Loucy (cell line): ENCODE results near the gene KLHL40.

ENCODE experiments used
- H2AFZ ChIP-seq: fragments of 200-600 bp; sonication (generic); 2 replicates; pipeline ENCODE4 v1.6.0; 2016; ENCODE audit warnings: antibody characterized with exemption, mild to moderate bottlenecking, low read length, moderate library complexity
- H3F3A ChIP-seq: fragments of 200-600 bp; 2 replicates; pipeline ENCODE4 v1.6.0; 2016; ENCODE audit warnings: antibody characterized with exemption, low read depth, mild to moderate bottlenecking
- H3K27me3 ChIP-seq: fragments of 200-600 bp; sonication (generic); 2 replicates; pipeline ENCODE4 v1.6.1; 2014; ENCODE audit warnings: low read length, mild to moderate bottlenecking; ENCODE audit not compliant: insufficient read depth, poor library complexity, severe bottlenecking
- H3K36me3 ChIP-seq: fragments of 200-600 bp; sonication (generic); 2 replicates; pipeline ENCODE4 v1.6.1; 2016; ENCODE audit warnings: low read length; ENCODE audit not compliant: insufficient read depth
- H3K4me1 ChIP-seq: fragments of 200-600 bp; sonication (generic); 2 replicates; pipeline ENCODE4 v1.5.1; 2014; ENCODE audit warnings: low read length, mild to moderate bottlenecking; ENCODE audit not compliant: insufficient read depth, poor library complexity, severe bottlenecking
- H3K4me2 ChIP-seq: fragments of 200-600 bp; sonication (generic); 2 replicates; pipeline ENCODE4 v1.6.0; 2014; ENCODE audit warnings: antibody characterized with exemption, low read length, low read depth, mild to moderate bottlenecking; ENCODE audit not compliant: poor library complexity, severe bottlenecking
- H3K4me3 ChIP-seq: fragments of 200-600 bp; sonication (generic); 2 replicates; pipeline ENCODE4 v1.5.1; 2014; ENCODE audit warnings: low read length, mild to moderate bottlenecking, mixed read lengths; ENCODE audit not compliant: poor library complexity, severe bottlenecking
- H3K79me2 ChIP-seq: fragments of 200-600 bp; sonication (generic); 2 replicates; pipeline ENCODE4 v1.6.1; 2014; ENCODE audit warnings: low read length; ENCODE audit not compliant: insufficient read depth
- H3K9ac ChIP-seq: fragments of 200-600 bp; sonication (generic); 2 replicates; pipeline ENCODE4 v1.6.0; 2014; ENCODE audit warnings: mild to moderate bottlenecking, low read depth, low read length, moderate library complexity; ENCODE audit not compliant: poor library complexity, severe bottlenecking
- H3K9me2 ChIP-seq: fragments of 200-600 bp; sonication (generic); replicated peaks from 2 replicates; pipeline ENCODE4 v1.6.1; 2016; ENCODE audit warnings: low read depth, low read length, mixed read lengths
- H3K9me3 ChIP-seq: fragments of 200-600 bp; sonication (generic); 2 replicates; pipeline ENCODE4 v1.6.1; 2014; ENCODE audit warnings: mild to moderate bottlenecking, antibody characterized with exemption, low read length, low read depth; ENCODE audit not compliant: insufficient read depth
- H4K20me1 ChIP-seq: fragments of 200-600 bp; sonication (generic); 2 replicates; pipeline ENCODE4 v1.6.0; 2014; ENCODE audit warnings: antibody characterized with exemption, low read length, mild to moderate bottlenecking; ENCODE audit not compliant: insufficient read depth, poor library complexity, severe bottlenecking
- EZH2phosphoT487 ChIP-seq: fragments of 200-600 bp; IDR thresholded peaks from 2 replicates; pipeline ENCODE4 v1.6.1; 2018; ENCODE audit warnings: antibody characterized with exemption, mild to moderate bottlenecking, moderate library complexity, borderline replicate concordance
- TF ChIP-seq, protein P1 (sequence below): fragments of 200-600 bp; sonication (generic); conservative IDR thresholded peaks from 2 replicates; pipeline ENCODE4 v1.5.1; 2014; ENCODE audit warnings: mild to moderate bottlenecking, antibody characterized with exemption, low read length

The KLHL40 gene

DNA sequence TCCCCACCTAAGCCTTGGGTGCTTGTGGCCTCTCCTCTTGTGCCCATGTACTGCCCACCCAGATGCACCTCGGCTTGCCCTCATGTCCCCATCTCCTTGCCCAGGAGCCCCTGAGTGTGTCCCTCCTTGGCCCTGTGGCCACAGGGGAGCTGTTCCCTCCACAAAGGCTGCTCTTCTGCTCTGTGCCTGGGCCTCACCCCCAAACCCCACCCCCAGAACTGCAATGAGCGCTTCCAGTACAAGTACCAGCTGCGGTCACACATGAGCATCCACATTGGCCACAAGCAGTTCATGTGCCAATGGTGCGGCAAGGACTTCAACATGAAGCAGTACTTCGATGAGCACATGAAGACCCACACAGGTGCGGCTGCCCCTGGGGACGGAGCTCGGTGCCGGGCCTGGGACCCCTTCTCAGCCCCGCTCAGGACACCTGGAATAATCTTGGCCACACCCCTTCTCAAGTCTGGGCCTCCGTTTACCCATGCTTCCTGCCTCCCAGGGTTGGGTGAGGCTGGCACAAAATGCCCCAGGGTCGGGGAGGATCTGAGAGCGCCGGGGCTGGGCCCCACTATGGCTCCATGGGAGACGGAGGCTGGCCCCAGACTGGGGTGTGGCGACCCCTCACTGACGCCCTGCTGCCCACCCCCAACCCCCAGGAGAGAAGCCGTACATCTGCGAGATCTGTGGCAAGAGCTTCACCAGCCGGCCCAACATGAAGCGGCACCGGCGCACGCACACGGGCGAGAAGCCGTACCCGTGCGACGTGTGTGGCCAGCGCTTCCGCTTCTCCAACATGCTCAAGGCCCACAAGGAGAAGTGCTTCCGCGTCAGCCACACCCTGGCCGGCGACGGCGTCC lies 21.5 kb upstream of the KLHL40 start:
- Histone ChIP-seq H3K4me2 (no peak overlapping the region), H2AFZ (no peak overlapping the region), H3K9ac (no peak overlapping the region), H3K4me1 (no peaks in the 10 kb centered on the region), H3K79me2 (no peaks in the 10 kb centered on the region), H3K9me3 (no peaks in the 10 kb centered on the region), H3K4me3 (no peak overlapping the region), H3F3A (no peaks in the 10 kb centered on the region), H3K9me2 (no peaks in the 10 kb centered on the region), H4K20me1 (no peaks in the 10 kb centered on the region), H3K27me3 (no peaks in the 10 kb centered on the region), H3K36me3 (no peaks in the 10 kb centered on the region)
- TF ChIP-seq, protein P1, sequence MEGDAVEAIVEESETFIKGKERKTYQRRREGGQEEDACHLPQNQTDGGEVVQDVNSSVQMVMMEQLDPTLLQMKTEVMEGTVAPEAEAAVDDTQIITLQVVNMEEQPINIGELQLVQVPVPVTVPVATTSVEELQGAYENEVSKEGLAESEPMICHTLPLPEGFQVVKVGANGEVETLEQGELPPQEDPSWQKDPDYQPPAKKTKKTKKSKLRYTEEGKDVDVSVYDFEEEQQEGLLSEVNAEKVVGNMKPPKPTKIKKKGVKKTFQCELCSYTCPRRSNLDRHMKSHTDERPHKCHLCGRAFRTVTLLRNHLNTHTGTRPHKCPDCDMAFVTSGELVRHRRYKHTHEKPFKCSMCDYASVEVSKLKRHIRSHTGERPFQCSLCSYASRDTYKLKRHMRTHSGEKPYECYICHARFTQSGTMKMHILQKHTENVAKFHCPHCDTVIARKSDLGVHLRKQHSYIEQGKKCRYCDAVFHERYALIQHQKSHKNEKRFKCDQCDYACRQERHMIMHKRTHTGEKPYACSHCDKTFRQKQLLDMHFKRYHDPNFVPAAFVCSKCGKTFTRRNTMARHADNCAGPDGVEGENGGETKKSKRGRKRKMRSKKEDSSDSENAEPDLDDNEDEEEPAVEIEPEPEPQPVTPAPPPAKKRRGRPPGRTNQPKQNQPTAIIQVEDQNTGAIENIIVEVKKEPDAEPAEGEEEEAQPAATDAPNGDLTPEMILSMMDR = no peak
- TF ChIP-seq EZH2phosphoT487 = no peak

DNA sequence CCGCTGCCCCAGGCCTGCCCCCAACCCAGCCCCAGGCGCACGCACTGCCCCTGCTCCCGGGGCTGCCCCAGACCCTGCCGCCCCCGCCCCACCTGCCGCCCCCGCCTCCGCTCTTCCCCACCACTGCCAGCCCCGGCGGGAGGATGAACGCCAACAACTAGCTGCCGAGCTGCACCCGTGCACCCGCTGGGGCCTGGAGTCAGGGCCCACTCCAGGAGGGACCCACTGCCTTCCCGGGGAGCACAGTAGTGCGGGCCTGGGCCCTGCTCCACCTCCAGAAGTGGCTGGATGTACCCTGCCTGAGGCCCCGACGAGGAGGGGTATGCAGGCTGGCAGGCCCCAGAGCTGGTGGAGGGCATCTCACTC lies 20.9 kb upstream of the KLHL40 start:
- Histone ChIP-seq H4K20me1 (no peaks in the 10 kb centered on the region), H3K36me3 (no peaks in the 10 kb centered on the region), H3K4me3 (no peak overlapping the region), H3K4me2 (no peak overlapping the region), H3K79me2 (no peaks in the 10 kb centered on the region), H3K9me3 (no peaks in the 10 kb centered on the region), H3K9ac (no peak overlapping the region), H3K9me2 (no peaks in the 10 kb centered on the region), H3K27me3 (no peaks in the 10 kb centered on the region), H3F3A (no peaks in the 10 kb centered on the region), H3K4me1 (no peaks in the 10 kb centered on the region), H2AFZ (no peak overlapping the region)
- TF ChIP-seq, protein P1 = no peak
- TF ChIP-seq EZH2phosphoT487 = no peak

DNA sequence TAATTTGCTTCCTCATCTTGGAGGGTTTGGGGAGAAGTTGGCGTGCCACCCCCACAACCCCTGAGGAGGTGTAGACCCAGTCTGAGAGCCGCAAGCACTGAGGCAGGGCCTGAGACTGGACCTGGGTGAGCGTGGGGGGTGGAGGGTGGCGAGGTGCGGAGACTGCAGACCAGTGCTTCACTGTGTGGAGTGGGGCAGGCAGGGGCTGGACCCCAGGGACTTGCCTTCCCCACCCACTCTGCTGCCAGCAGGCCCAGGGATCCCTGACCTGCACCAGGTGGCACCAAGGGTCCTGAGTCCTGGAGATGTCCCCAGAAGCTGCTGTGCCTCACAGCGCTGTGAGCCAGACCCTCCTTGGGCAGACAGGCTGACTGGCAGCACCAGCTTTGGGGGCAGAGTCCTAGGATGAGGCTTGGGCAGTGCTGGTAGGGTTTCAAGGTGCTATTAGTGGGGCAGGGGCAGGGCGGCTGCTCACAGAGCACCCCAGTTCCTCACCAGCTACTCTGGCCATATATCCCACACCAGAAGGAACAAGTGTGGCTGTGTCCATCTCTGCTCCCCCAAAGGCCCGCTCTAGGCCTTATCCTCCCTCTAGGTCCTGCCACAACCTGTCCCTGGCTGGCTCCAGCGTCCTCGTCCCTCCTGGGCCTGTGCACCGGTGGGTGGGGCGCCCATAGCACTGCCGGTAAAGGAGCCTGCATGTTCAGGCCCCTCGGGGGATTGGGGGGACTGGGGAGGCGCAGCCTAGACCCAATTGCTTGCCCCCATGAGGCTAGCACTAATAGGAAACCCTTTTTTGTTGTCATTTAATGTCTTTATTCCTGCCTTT lies 20.1 kb upstream of the KLHL40 start:
- no peaks in the 10 kb centered on the region for H3K4me1 ChIP-seq
- no peaks in the 10 kb centered on the region for H3K9me2 ChIP-seq
- H3K9ac ChIP-seq = no peak overlapping the region
- no peaks in the 10 kb centered on the region for H3K27me3 ChIP-seq
- no peak overlapping the region for H2AFZ ChIP-seq
- H3F3A ChIP-seq = no peaks in the 10 kb centered on the region
- H3K79me2 ChIP-seq = no peaks in the 10 kb centered on the region
- H4K20me1 ChIP-seq = no peaks in the 10 kb centered on the region
- TF ChIP-seq, protein P1 = no peak
- no peak for TF ChIP-seq EZH2phosphoT487
- no peaks in the 10 kb centered on the region for H3K36me3 ChIP-seq
- H3K4me3 ChIP-seq = no peak overlapping the region
- H3K9me3 ChIP-seq = no peaks in the 10 kb centered on the region
- H3K4me2 ChIP-seq = no peak overlapping the region
